ENCODE results near the gene FBRSL1. TPM values are rescaled to one million over a fixed set of nuclear protein-coding genes. Genes with fewer than 3 reads are reported as not detected.

FBRSL1 gene
- total RNA-seq, 1 experiment from 2014 or later = 124 TPM

DNA sequence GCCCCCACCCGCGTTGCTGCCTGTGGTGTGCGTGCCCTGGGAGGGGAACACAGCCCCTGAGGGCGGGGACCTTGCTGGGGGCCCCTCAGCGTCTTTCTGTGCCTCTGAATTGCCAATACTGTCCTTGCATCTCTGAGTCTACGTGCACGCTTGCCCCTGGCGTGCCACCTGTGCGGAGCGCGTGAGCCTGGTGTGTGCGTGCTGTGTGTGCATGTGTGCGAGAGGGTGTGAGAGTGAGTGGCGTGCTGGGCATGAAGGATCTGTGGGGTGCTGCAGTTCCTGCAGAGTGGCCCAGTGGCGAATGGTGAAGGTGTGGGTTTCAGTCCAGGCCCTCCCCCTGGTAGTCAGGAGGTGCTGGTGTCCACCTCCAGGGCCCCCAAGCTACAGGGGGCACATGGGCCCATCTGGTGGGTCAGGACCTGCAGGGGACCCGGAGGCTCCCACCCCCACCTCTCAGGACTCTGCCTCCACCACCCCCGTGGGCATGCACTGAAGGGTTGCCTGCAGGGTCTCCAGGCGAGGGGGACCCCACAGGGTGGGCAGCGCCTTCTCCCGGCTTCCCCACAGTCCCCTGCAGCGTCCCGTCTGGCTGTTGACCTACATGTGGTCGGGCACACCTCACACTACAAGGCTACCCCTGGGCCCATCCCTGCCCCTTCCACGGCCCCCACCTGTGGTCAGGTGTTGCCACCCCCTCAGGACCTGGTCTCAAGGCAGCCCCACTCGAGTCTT is 21.0 kb downstream of the FBRSL1 start:
- POLR2A ChIA-PET = no interaction called here

More for the DNA sequence above, 21.0 kb downstream of the FBRSL1 start:
- TF ChIP-seq, protein P1, sequence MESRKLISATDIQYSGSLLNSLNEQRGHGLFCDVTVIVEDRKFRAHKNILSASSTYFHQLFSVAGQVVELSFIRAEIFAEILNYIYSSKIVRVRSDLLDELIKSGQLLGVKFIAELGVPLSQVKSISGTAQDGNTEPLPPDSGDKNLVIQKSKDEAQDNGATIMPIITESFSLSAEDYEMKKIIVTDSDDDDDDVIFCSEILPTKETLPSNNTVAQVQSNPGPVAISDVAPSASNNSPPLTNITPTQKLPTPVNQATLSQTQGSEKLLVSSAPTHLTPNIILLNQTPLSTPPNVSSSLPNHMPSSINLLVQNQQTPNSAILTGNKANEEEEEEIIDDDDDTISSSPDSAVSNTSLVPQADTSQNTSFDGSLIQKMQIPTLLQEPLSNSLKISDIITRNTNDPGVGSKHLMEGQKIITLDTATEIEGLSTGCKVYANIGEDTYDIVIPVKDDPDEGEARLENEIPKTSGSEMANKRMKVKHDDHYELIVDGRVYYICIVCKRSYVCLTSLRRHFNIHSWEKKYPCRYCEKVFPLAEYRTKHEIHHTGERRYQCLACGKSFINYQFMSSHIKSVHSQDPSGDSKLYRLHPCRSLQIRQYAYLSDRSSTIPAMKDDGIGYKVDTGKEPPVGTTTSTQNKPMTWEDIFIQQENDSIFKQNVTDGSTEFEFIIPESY (IDR thresholded peaks at IDR 0.05; ENCODE audit: extremely low read depth, insufficient replicate concordance, low read length) = no peak
- TF ChIP-seq, protein P2, sequence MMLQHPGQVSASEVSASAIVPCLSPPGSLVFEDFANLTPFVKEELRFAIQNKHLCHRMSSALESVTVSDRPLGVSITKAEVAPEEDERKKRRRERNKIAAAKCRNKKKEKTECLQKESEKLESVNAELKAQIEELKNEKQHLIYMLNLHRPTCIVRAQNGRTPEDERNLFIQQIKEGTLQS (IDR thresholded peaks at IDR 0.05) = no peak
- TF ChIP-seq POLR2A (IDR thresholded peaks at IDR 0.05; ENCODE audit: borderline replicate concordance, extremely low read depth, insufficient read depth, insufficient read length) = no peak
- no peak for TF ChIP-seq ZNF274 (IDR thresholded peaks at IDR 0.05; ENCODE audit: low read depth, low read length)
- TF ChIP-seq, protein P3, sequence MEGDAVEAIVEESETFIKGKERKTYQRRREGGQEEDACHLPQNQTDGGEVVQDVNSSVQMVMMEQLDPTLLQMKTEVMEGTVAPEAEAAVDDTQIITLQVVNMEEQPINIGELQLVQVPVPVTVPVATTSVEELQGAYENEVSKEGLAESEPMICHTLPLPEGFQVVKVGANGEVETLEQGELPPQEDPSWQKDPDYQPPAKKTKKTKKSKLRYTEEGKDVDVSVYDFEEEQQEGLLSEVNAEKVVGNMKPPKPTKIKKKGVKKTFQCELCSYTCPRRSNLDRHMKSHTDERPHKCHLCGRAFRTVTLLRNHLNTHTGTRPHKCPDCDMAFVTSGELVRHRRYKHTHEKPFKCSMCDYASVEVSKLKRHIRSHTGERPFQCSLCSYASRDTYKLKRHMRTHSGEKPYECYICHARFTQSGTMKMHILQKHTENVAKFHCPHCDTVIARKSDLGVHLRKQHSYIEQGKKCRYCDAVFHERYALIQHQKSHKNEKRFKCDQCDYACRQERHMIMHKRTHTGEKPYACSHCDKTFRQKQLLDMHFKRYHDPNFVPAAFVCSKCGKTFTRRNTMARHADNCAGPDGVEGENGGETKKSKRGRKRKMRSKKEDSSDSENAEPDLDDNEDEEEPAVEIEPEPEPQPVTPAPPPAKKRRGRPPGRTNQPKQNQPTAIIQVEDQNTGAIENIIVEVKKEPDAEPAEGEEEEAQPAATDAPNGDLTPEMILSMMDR (IDR thresholded peaks at IDR 0.05 in 2 of 3, conservative IDR thresholded peaks at IDR 0.05 in 1 of 3; ENCODE audit: borderline replicate concordance in 1 of 3, insufficient read depth in 1 of 3, low read depth in 2 of 3, low read length in 2 of 3) = no peak
- TF ChIP-seq EGR1 (IDR thresholded peaks at IDR 0.05; ENCODE audit: low read depth) = no peak
- TF ChIP-seq, protein P4, sequence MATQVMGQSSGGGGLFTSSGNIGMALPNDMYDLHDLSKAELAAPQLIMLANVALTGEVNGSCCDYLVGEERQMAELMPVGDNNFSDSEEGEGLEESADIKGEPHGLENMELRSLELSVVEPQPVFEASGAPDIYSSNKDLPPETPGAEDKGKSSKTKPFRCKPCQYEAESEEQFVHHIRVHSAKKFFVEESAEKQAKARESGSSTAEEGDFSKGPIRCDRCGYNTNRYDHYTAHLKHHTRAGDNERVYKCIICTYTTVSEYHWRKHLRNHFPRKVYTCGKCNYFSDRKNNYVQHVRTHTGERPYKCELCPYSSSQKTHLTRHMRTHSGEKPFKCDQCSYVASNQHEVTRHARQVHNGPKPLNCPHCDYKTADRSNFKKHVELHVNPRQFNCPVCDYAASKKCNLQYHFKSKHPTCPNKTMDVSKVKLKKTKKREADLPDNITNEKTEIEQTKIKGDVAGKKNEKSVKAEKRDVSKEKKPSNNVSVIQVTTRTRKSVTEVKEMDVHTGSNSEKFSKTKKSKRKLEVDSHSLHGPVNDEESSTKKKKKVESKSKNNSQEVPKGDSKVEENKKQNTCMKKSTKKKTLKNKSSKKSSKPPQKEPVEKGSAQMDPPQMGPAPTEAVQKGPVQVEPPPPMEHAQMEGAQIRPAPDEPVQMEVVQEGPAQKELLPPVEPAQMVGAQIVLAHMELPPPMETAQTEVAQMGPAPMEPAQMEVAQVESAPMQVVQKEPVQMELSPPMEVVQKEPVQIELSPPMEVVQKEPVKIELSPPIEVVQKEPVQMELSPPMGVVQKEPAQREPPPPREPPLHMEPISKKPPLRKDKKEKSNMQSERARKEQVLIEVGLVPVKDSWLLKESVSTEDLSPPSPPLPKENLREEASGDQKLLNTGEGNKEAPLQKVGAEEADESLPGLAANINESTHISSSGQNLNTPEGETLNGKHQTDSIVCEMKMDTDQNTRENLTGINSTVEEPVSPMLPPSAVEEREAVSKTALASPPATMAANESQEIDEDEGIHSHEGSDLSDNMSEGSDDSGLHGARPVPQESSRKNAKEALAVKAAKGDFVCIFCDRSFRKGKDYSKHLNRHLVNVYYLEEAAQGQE (IDR thresholded peaks at IDR 0.05; ENCODE audit: low read depth) = no peak
- no peak for TF ChIP-seq ZFX (IDR thresholded peaks at IDR 0.05)
- H3K36me3 ChIP-seq (ENCODE audit: control insufficient read depth in 1 of 2, insufficient read depth in 2 of 2, low read length in 2 of 2) = no peaks in the 10 kb centered on the region; a peak in 1 of 4 replicates
- H3K4me3 ChIP-seq (replicated peaks in 1 of 2; ENCODE audit: low read depth in 1 of 2, low read length in 2 of 2) = no peak overlapping the region
- no peaks in the 10 kb centered on the region for H4K20me1 ChIP-seq (ENCODE audit: insufficient read depth)
- peaks cover 17% of the 10 kb centered on the region for H3K79me2 ChIP-seq (ENCODE audit: insufficient read depth, low read length)
- no peaks in the 10 kb centered on the region for H3K27me3 ChIP-seq (ENCODE audit: insufficient read depth, low read length)
- no peak overlapping the region for H3K9ac ChIP-seq (ENCODE audit: low read length)
- no TSS peak for BruUV-seq (replicated peaks)
- H3K9me2 ChIP-seq (ENCODE audit: insufficient read depth) = no peaks in the 10 kb centered on the region
- DNase-seq (ENCODE audit: low read depth, low spot score) = no peak
- intact Hi-C loops (cut with micrococcal nuclease) = no loop called here
- no peak for ATAC-seq
- H3K4me1 ChIP-seq (ENCODE audit: control insufficient read depth in 1 of 2, insufficient read depth in 2 of 2, low read length in 2 of 2) = no peaks in the 10 kb centered on the region; a peak in 1 of 4 replicates
- CTCF ChIA-PET = no interaction called here
- H3K27ac ChIP-seq (ENCODE audit: low read depth, low read length) = no peak overlapping the region; the same call in 1 of the 2 replicates
- H2AFZ ChIP-seq (ENCODE audit: low read depth, low read length, poor library complexity, severe bottlenecking) = no peak overlapping the region
- no peak overlapping the region for H3K4me2 ChIP-seq (ENCODE audit: low read length)
- H3K9me3 ChIP-seq (ENCODE audit: control insufficient read depth in 1 of 2, insufficient read depth in 1 of 2, low read depth in 1 of 2, low read length in 2 of 2) = no peaks in the 10 kb centered on the region
- RAD21 ChIA-PET (ENCODE audit: low non-redundant PET in 1 of 2, low total read pairs in 2 of 2, uncharacterized antibody in 2 of 2, unreplicated experiment in 2 of 2) = no interaction called here
